ELR (cell line): ENCODE results near the gene JMJD7.

ENCODE experiments used
- DNase-seq: peaks from one replicate; pipeline ENCODE4 v3.0.0-alpha.2; 2015; ENCODE audit warnings: low read depth

Gene JMJD7

DNA sequence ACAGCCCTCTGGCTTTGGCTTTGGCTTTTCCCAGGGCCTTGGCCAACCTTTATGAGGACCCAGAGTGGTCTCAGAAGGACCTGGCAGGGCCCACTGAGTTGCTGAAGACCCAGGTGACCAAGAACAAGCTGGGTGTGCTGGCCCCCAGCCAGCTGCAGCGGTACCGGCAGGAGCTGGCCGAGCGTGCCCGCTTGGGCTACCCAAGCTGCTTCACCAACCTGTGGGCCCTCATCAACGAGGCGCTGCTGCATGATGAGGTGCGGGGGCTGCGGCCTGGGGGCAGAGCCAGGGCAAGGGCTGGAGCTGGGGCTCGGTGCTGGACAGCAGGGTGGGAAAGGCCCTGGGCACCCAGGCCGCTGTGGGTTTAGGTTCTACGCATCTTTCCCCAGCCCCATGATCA lies 16.9 kb downstream of the JMJD7 start:
- DNase-seq, result no peak

- no peak for DNase-seq
Measured at GRCh38 chr15:41847206-41847605, 19.3 kb downstream of the JMJD7 start.

GRCh38 chr15:41847981-41848380 lies 20.1 kb downstream of the JMJD7 start:
- no peak for DNase-seq

GRCh38 chr15:41848631-41849030 lies 20.7 kb downstream of the JMJD7 start:
- no peak for DNase-seq

DNA sequence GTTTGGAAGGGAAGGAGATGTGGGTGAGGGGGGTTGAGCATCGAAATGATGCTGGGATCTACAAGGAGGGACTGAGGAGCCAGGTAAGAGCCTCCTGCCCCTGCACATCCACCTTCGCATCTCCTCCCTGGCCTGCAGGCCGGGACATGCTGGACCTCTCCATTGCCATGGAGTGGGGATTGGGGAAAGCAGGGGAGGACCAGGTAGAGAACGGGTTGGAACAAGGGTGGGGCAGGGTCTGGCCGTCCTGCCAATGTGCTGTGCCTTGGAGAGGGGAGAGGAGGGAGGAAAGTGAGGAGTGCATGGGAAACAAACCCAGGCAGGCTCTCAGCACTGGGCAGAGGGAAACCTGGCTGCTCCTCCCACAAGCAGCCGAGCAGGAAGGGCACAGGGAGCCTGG lies 21.3 kb downstream of the JMJD7 start:
- no peak for DNase-seq

DNA sequence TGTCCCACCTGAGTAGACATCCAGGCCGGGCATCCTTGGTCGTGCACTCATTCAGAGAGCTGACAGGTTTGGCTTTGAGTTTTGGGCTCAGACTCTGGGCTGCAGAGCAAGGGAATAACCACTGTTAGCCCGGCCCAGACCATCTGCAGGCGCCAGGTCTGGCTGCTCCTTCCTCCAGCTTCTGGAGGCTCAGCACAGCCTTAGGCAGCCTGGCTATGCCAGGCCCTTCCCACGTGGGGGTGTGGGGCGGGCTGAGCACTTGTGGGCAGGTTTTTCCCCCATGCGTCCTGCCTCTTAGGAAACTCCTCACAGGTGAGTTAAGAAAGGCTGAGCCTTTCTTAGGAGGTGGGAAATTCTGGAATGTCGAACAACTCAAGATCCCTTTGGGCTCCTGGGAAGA lies 22.0 kb downstream of the JMJD7 start:
- no peak for DNase-seq

DNA sequence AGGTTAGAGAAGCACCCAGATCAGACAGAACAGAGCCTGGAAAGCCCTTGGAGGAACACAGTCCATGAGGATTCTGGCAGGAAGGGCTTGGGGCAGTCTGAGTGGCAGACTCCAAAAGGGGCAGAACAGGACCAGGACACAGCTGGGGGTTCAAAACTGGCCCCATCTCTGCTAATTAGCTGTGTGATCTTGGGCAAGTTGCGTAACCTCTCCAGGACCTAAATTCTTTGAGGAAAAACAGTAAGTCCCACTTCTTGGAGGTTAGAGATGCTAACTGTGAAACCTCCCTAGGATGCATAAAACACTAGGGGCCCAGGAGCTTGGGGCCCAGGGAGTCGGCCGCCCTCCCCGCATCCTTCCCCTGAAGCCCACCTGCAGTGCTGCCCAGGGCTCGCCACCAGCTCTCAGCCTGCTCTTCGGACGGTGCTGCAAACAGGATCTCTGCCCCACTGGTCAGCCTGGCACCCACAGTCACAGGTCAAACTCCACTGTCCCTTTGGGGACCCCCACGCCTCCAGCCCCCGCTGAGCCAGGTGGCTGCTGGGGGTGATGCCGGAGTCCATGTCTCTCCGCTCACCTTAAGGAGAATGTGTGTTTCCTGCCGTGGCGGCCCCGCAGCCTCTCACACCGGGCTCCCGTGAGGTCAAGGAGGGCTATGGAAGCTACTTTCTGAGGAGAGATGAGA lies 22.7 kb downstream of the JMJD7 start:
- no peak for DNase-seq

DNA sequence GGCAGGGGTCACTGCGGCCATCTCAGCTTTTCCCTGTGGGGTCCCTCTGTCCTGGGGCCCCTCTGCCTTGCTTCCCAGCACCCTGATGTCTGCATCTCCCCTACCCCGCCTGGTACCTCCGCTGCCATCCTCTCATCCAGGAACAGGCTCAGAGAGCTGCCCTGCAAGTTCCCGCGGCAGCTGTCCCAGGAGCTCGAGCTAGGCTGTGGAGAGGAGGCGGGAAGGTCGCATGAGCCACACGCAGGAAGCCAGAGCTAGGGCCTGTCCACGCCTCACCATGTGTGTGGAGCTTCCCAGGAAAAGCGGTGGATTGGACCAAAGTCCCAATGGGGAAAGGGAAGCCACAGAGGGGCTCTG lies 23.3 kb downstream of the JMJD7 start:
- no peak for DNase-seq

- DNase-seq, result no peak
Measured at GRCh38 chr15:41851755-41852370, 24.0 kb downstream of the JMJD7 start.

GRCh38 chr15:41852736-41853590 lies 25.1 kb downstream of the JMJD7 start:
- no peak for DNase-seq

DNA sequence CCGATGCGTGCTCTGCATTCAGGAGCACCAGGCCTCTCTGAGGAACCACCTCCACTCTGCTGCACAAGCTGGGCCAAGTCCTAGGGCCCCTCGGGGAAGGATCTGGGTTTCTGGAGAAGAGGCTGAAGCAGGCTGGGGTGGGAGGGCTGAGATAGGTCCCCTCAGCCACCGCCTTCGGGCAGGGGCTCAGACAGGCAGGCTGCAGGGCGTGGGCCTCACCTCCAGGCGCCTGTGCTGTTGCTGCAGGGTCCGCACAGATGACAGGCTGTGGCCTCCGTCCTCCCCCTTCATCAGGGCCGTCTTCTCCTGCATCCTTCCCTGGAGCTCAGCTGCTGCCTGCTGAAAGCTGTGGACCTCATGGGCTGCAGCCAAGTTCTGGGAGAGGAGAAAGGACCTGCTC lies 25.9 kb downstream of the JMJD7 start:
- no peak for DNase-seq

GRCh38 chr15:41854443-41854842 lies 26.6 kb downstream of the JMJD7 start:
- DNase-seq, result no peak

- no peak for DNase-seq
Measured at GRCh38 chr15:41855261-41855961, 27.5 kb downstream of the JMJD7 start.

- no peak for DNase-seq
Measured at GRCh38 chr15:41856262-41856661, 28.4 kb downstream of the JMJD7 start.

DNA sequence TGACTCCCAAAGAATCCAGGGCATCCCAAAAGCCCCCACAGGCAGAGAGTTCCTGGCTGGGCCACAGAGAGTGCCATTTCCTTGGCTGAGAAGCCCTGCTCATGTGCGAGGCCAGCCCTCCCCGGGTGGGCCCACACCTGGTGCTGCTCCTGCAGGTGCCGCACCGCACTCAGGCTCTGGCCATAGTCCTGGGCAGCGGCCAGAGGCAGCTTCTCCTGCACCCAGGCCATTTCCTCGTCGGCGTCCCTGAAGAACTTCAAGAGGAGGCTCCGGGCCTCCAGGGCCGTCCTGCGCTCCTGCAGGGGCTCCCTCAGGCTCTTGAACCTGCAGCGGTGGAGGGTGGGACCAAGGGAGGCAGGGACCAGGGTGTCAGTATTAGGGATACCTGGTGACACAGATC lies 28.8 kb downstream of the JMJD7 start:
- no peak for DNase-seq

- DNase-seq, result no peak
Measured at GRCh38 chr15:41857316-41857715, 29.4 kb downstream of the JMJD7 start.

- no peak for DNase-seq
Measured at GRCh38 chr15:41858756-41859155, 30.9 kb downstream of the JMJD7 start.

DNA sequence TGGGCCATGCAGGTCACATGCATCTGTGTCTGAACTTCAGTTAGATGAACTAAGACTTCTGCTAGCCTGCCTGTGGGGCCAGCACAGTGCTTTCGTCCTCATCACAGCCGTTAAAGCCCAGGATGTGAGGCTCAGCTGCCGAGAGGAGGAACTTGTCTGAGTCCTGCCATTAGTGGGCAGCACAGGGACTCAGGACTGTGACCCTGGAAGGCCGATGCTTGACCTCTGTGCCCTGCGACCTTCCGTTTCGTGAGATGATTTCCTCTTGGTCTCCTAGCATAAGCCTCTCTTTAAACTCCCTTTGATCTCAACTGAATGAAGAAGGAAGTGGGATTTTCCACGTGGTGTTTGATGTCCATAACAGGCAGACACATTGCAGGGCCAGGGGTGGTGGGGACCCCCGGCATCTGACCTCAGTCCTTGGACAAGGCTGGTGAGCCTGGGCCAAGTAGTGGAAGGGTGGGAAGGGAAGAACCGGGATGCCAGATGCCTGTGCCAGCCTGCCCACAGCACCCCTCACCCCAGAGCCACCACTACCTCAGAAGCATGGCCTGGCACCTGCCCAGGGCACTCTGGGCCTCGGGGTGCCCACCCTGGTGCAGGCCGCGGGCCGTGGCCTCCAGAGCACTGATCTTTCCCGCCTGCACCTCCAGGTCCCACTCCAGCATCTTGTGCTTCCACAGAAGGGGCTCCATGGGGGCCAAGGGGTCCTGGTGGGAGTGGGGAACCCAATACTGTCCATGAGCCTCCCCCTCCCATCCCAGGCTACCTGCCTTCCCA lies 32.3 kb downstream of the JMJD7 start:
- DNase-seq, result no peak

DNA sequence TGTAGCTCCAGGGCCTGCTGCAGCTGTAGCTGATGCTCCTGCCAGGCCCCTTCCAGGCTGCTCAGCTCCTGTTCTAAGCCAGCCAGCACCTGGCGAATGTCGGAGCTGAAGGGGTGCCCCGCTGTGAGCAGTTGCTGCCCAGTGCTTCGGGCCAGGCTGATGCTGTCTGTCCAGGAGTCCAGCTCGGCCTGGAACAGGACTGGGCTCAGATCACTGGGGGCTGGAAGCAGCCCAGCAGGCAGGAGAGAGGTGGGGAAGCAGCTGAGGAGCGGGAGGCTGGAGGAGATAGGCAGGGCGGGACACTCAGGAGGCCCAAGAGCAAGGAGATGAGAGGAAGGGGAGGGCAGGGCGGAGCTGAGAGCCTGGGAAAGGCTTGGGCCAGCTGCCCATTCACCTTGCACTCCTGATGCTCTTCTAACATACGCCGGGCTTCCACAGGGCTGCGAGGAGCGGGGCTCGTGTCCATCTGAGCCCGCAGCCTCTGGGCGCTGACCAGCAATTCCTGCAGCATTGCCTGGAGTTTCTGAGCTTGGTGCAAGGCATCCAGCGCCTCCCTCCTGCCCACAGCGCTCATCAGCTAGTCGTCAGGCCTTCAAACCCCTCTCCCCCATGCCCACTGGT lies 34.0 kb downstream of the JMJD7 start:
- no peak for DNase-seq

GRCh38 chr15:41862515-41863116 lies 34.7 kb downstream of the JMJD7 start:
- no peak for DNase-seq

DNA sequence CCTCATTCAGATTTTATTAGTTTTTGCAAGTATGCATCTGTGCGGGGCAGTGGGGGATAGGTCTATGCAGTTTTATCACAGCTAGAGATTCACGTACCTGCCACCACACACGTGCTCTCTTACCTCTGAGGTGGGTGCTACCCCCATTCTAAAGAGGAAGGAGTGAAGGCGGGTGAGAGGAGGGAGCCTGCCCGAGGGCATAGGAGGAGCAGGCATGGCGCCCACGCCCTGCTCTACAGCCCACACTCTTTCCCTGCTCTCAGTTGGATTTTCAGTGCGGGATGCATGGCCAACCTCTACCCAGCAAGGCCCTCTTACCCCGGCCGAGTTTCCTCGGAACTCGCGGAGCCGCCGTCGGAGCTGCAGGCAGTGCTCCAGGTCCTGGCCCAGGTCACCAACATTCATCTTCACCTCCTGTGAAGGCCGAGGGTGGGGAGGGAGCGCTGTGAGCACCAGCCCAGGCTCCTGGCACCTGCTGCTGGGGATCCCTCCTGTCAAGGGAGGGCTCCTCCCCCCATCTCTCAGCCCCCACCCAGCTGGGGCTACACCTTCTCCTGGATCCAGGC lies 37.7 kb downstream of the JMJD7 start:
- DNase-seq, result no peak
